Activated naive CD8-positive, alpha-beta T cell treated with anti-CD3 and anti-CD28 coated beads, Interleukin-2, amount 50 U/mL, for 24 hours (primary cell): ENCODE data around the gene ZNF865.
A peak's percentile ranks its signal among the peaks of the same experiment; 100 is the strongest.
"Not testable (repeated sequence)": the region's sequence is repeated elsewhere in the genome, so short reads cannot be mapped to it uniquely, and the experiment has no call there.

Experiments
- ATAC-seq: fragments of 150-1000 bp; cut with Tn5 transposase; one replicate; pipeline ENCODE4 v1.10.0; 2021
- DNase-seq: peaks from one replicate; pipeline ENCODE4 v3.0.0; 2021
- H3K27ac Mint-ChIP-seq: one replicate; pipeline ENCODE4 v1.8.0; 2021; ENCODE audit warnings: mild to moderate bottlenecking, mixed read lengths
- H3K27me3 Mint-ChIP-seq: one replicate; pipeline ENCODE4 v1.8.0; 2021; ENCODE audit warnings: mixed read lengths
- H3K36me3 Mint-ChIP-seq: one replicate; pipeline ENCODE4 v1.8.0; 2021; ENCODE audit warnings: low read depth, mixed read lengths
- H3K4me1 Mint-ChIP-seq: one replicate; pipeline ENCODE4 v1.8.0; 2021; ENCODE audit warnings: mixed read lengths
- H3K4me3 Mint-ChIP-seq: one replicate; pipeline ENCODE4 v1.8.0; 2021; ENCODE audit warnings: mild to moderate bottlenecking, moderate library complexity, mixed read lengths
- H3K9me3 Mint-ChIP-seq: one replicate; pipeline ENCODE4 v1.8.0; 2021; ENCODE audit warnings: mixed read lengths

The ZNF865 gene

DNA sequence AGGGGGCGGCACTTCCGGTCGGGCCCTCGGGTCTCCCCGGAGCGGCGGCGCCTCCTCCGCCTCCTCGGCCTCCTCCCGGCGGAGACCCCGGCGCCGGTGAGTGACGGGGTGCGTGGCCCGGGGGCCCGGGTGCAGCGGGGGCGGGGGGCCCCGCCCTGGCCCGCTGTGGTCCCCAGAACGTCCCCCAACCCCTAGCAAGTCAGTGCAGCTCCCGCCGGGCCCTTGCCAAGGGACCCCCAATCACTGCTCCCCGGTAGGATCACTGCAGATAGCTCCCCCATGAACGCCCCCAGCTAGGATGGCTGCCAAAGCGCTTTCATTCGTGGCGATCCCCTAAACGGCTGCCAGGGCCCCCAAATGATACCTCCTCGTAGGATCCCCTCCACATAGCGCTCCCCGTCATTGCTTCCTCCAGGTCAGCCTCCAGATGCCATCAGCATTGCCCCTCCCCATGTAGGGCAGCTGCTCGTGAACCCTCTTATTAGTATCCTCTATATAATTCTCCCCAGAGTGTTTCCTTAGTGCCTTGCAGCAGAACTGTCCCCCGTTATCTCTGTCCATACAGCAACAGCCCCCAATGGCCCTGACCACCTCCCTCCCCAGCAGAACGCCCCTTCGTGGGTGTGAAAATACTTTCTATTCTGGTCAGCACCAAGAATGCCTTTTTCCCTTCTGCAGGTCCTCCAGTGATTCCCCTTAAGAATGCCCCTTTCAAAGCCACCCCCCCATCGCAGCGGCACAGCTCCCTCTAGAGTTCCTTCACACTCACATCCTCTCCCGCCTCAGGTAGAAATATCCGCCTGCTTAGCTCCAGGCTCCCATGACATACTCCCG lies at the start of gene ZNF865:
TSS of gene ZNF865 (plus strand) at position 11 of the 834 bp plus-strand sequence. CDS start 7,972 bp downstream, outside the sequence.
- DNase-seq (peak; percentile 76), ATAC-seq (peak; percentile 60)
- peaks cover 13% of the 10 kb centered on the region for H3K36me3 Mint-ChIP-seq
- no peaks in the 10 kb centered on the region for H3K27me3 Mint-ChIP-seq
- H3K4me3 Mint-ChIP-seq, result peak within 1 kb of the TSS; percentile 98
- no peaks in the 10 kb centered on the region for H3K9me3 Mint-ChIP-seq
- H3K27ac Mint-ChIP-seq, result peak within 1 kb of the TSS; percentile 99
- H3K4me1 Mint-ChIP-seq, result peaks cover 57% of the 10 kb centered on the region

GRCh38 chr19:55559684-55560083 lies 45.8 kb upstream of the ZNF865 start:
- no peaks in the 10 kb centered on the region for H3K4me1 Mint-ChIP-seq
- DNase-seq (no peak), ATAC-seq (no peak)
- no peaks in the 10 kb centered on the region for H3K36me3 Mint-ChIP-seq
- H3K27ac Mint-ChIP-seq, result no peak overlapping the region
- no peak overlapping the region for H3K4me3 Mint-ChIP-seq
- H3K27me3 Mint-ChIP-seq, result peaks cover 7% of the 10 kb centered on the region
- peaks cover 5% of the 10 kb centered on the region for H3K9me3 Mint-ChIP-seq

DNA sequence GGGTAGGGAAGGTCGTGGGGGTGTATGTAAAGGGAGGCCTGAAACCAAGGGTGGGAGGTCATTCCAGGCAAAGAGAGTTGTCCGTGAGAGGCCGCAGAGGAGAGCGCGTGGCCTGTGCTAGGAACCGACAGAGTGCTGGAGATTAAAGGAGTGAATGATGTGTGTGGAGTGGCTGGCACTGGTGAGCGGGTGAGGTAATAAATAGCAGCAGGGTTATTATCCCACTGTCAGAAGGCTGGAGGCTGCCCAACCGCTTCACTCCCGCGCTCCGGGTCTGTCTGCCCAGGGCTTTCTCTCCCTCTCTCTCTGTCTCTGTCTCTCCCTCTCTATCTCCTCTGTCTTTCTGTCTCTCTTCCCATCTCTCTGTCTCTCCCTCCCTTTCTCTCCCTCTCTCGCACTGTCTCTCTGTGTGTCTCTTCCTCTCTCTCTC lies 42.2 kb upstream of the ZNF865 start:
- Mint-ChIP-seq H3K4me1 (no peaks in the 10 kb centered on the region), H3K27me3 (peaks cover 13% of the 10 kb centered on the region), H3K4me3 (no peak overlapping the region), H3K27ac (no peak overlapping the region), H3K9me3 (peaks cover 5% of the 10 kb centered on the region), H3K36me3 (no peaks in the 10 kb centered on the region)
- ATAC-seq (no peak), DNase-seq (no peak)

GRCh38 chr19:55566823-55567222 lies 38.6 kb upstream of the ZNF865 start:
- Mint-ChIP-seq H3K4me1 (no peaks in the 10 kb centered on the region), H3K27me3 (peaks cover 6% of the 10 kb centered on the region), H3K36me3 (no peaks in the 10 kb centered on the region), H3K4me3 (no peak overlapping the region), H3K27ac (no peak overlapping the region), H3K9me3 (no peaks in the 10 kb centered on the region)
- ATAC-seq (no peak), DNase-seq (no peak)

DNA sequence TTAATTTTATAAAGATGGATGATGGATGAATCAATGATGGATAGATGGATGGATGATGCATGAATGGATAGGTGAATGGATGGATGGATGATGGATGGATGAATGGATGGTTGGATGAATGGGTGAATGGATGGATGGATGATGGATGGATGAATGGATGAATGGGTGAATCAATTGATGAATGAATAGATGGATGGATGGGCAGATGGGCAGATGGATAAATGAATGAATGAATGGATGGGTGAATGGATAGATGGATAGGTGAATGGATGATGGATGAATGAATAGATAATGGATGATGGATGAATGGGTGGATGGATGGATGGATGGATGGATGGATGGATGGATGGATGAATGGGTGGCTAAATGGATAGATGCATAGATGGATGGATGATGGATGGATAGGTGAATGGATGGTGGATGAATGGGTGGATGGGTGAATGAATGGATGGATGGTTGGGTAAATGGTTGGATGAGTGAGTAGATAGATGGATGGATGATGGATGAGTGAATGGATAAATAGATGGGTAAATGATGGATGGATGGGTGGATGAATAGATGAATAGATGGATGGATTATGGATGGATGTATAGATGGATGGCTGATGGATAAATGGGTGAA lies 37.6 kb upstream of the ZNF865 start:
- H3K27ac Mint-ChIP-seq, result no peak overlapping the region
- H3K9me3 Mint-ChIP-seq, result no peaks in the 10 kb centered on the region
- peaks cover 6% of the 10 kb centered on the region for H3K27me3 Mint-ChIP-seq
- H3K4me3 Mint-ChIP-seq, result no peak overlapping the region
- H3K4me1 Mint-ChIP-seq, result no peaks in the 10 kb centered on the region
- no peak for DNase-seq
- no peaks in the 10 kb centered on the region for H3K36me3 Mint-ChIP-seq
- no peak for ATAC-seq

DNA sequence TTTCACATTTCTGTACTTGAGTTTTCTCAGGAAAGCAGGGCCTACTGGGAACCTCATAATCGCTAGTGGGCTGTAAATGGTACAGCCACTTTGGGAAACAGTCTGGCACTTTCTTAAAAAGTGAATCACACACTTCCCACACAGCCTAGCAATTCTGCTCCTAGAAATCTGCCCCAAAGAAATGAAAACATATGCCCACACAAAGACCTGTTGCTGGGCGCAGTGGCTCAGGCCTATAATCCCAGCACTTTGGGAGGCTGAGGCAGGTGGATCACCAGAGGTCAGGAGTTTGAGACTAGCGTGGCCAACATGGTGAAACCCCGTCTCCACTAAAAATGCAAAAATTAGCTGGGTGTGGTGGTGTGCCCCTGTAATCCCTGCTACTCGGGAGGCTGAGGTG lies 36.0 kb upstream of the ZNF865 start:
- H3K27me3 Mint-ChIP-seq, H3K36me3 Mint-ChIP-seq, H3K4me1 Mint-ChIP-seq, H3K27ac Mint-ChIP-seq, H3K9me3 Mint-ChIP-seq, ATAC-seq, H3K4me3 Mint-ChIP-seq, DNase-seq: not testable (repeated sequence)

DNA sequence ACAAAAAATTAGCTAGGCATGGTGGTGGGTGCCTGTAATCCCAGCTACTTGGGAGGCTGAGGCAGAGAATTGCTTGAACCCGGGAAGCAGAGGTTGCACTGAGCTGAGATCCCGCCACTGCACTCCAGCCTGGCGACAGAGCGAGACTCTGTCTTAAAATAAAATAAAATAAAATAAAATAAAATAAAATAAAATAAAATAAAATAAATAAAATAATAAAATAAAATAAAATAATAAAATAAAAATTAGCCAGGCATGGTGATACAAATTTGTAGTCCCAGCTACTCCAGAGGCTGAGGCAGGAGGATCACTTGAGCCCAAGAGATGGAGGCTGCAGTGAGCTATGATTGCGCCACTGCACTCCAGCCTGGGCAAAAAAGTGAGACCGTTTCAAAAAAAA lies 31.5 kb upstream of the ZNF865 start:
- H3K4me1 Mint-ChIP-seq, ATAC-seq, H3K27ac Mint-ChIP-seq, DNase-seq, H3K27me3 Mint-ChIP-seq, H3K9me3 Mint-ChIP-seq, H3K4me3 Mint-ChIP-seq: not testable (repeated sequence)
- H3K36me3 Mint-ChIP-seq, result peaks cover 12% of the 10 kb centered on the region

DNA sequence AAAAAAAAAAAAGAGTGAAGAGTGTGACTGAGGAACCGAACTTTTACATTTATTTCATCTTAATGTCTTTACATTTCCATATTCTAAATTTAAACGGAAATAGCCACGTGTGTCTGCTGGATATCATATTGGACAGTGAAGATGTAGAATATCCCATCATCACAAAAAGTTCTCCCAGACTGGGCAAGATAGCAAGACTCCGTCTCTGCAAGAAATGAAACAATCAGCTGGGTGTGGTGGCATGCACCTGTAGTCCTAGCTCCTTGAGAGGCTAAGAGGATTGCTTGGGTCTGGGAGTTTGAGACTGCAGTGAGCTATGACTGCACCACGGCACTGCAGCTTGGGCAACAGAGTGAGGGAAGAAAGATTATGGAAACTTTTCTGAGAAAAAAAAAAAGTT lies 28.7 kb upstream of the ZNF865 start:
- H3K4me3 Mint-ChIP-seq, result no peak overlapping the region
- no peak for ATAC-seq

GRCh38 chr19:55578031-55578760 lies 27.3 kb upstream of the ZNF865 start:
- Mint-ChIP-seq H3K4me1 (peaks cover 16% of the 10 kb centered on the region), H3K36me3 (peaks cover 17% of the 10 kb centered on the region), H3K27ac (no peak overlapping the region), H3K9me3 (no peaks in the 10 kb centered on the region), H3K27me3 (no peaks in the 10 kb centered on the region), H3K4me3 (no peak overlapping the region)
- ATAC-seq (no peak), DNase-seq (no peak)

More for the DNA sequence above, 28.7 kb upstream of the ZNF865 start:
- Mint-ChIP-seq H3K36me3 (peaks cover 17% of the 10 kb centered on the region), H3K9me3 (no peaks in the 10 kb centered on the region), H3K4me1 (peaks cover 12% of the 10 kb centered on the region), H3K27ac (no peak overlapping the region), H3K27me3 (no peaks in the 10 kb centered on the region)
- DNase-seq, result no peak

- Mint-ChIP-seq H3K4me1 (peaks cover 16% of the 10 kb centered on the region), H3K4me3 (peak overlapping the region; percentile 92), H3K9me3 (no peaks in the 10 kb centered on the region), H3K27ac (peak overlapping the region; percentile 94), H3K27me3 (no peaks in the 10 kb centered on the region), H3K36me3 (peaks cover 17% of the 10 kb centered on the region)
- no peak for DNase-seq
- ATAC-seq, result no peak
Observed at GRCh38 chr19:55578761-55579747, 26.4 kb upstream of the ZNF865 start.

DNA sequence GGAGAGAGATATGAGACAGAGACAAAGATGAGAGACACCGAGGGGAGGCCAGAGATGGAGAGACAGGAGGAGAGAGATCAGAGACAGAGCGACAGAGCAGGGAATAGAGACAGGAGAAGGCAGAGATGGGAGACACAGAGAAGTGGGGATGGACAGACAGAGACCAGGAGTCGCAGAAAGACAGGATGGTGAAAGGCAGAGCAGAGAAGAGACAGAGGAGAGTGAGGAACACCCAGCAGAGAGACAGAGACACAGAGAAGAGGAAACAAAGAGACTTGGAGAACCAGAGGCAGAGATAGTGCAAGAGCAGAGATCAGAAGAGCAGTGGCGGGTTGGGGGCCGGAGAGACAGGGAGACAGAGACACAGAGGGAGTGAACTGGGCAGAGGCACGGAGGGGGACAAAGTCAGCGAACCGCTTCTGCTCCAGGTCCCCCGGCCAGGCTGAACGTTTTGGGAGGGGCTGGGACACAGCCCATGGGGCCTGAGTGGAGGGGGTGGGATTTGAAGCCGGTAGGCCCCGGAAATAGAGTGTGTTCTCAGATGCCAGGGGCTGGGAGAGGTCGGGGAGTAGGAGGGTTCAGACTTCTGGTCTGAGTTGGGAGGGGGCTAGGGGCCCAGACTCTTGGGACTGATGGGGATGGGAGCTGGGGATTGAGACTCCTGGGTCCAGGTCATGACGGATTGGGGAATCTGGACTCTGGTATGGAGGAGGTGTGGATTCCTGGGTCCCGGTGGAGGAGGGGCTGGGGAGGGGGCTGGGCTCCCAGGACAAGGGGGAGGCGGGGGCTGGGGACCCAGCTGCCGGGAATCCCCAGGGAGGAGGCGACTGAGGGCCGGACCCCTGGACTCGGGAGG lies 25.5 kb upstream of the ZNF865 start:
- peak overlapping the region; percentile 94 for H3K27ac Mint-ChIP-seq
- DNase-seq, result no peak
- H3K9me3 Mint-ChIP-seq, result no peaks in the 10 kb centered on the region
- peaks cover 16% of the 10 kb centered on the region for H3K4me1 Mint-ChIP-seq
- peaks cover 17% of the 10 kb centered on the region for H3K36me3 Mint-ChIP-seq
- peak; percentile 35 for ATAC-seq
- peak overlapping the region; percentile 92 for H3K4me3 Mint-ChIP-seq
- H3K27me3 Mint-ChIP-seq, result no peaks in the 10 kb centered on the region

- Mint-ChIP-seq H3K9me3 (no peaks in the 10 kb centered on the region), H3K27ac (peak within 1 kb of the TSS; percentile 94), H3K27me3 (no peaks in the 10 kb centered on the region), H3K4me3 (peak within 1 kb of the TSS; percentile 92), H3K4me1 (peaks cover 21% of the 10 kb centered on the region), H3K36me3 (peaks cover 17% of the 10 kb centered on the region)
- peak; percentile 68 for ATAC-seq
- peak; percentile 88 for DNase-seq
Observed at GRCh38 chr19:55580628-55581144, 24.8 kb upstream of the ZNF865 start, which contains the start of gene ZNF579. TSS of gene ZNF579 (minus strand) at chr19:55580848. CDS start at chr19:55579639, 1,209 bp downstream.
